Posterior cingulate gyrus (tissue), 11 donors: ENCODE measurements around the gene EXOSC1.
A peak's percentile ranks its signal among the peaks of the same experiment; 100 is the strongest.
"Not testable (repeated sequence)": the region's sequence is repeated elsewhere in the genome, so short reads cannot be mapped to it uniquely, and the experiment has no call there.

ENCODE experiments used
- DNase-seq, 10 donors: peaks; one replicate each; pipeline versions ENCODE4 v3.0.0 to v3.0.0-alpha.2; 2020 to 2021; ENCODE audit warnings: mixed read lengths in 3 of 10
- intact Hi-C: fragments of 100-400 bp; cut with DNase I; formaldehyde crosslinking; loops from one replicate; pipeline ENCODE4 v1.15.1; 2023

EXOSC1 gene

DNA sequence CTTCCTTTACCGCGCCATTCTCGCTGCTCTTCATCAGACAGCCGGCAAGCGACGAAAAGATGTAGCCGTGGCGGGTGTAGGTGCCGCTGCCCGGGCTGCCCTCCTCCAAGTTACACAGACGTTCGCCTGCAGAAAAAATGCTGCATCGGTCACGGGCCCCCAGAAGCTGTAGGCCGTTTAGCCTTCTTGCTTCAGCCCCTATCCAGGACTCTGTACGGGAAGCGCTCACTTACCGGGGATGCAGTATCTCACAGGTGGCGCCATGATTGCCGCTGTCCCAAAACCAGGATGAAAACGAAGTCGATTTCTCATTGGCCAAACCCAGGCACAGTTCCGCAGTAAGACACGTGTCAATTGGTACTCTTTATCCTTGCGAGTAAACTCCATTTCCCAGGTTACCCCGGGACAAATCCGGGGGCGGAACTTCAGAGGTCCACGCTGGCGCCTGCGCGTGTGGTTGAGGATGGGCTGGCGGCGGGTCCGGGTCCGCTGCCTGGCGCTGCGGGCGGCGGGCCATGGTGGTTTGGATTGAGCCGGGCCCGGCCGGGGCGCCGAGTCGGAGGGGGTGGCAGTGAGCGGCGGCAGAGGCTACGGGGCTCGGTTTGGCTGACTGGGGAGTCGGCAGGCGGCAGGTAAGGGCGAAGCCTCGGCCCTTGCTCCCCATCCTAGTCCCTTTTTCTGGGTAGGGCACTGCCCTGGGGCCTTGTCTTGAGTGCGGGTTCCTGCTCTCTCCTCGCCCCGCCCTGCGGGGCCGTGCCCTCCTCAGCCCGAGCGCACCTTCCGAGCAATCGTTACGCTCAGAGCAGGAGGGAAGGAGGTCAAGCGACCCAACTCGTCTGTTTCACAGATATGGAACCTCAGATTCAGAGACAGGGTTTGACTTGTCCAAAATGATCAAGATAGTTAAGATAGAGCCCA, at the start of gene EXOSC1, which contains the start of gene ZDHHC16:
TSS of gene EXOSC1 (minus strand) at position 285 of the 918 bp plus-strand sequence. CDS start at position 264, 21 bp downstream.
TSS of gene ZDHHC16 (plus strand) at position 454 of the 918 bp plus-strand sequence. CDS start 5,501 bp downstream, outside the sequence.
- peak; percentile 87 to 99 (median 94) for DNase-seq
- intact Hi-C loops: loop anchor here (2.0 to 5.0 kb wide), 2 partner anchors 19 to 51 kb away; partner anchors contain the start of genes MMS19, PGAM1 and UBTD1

GRCh38 chr10:97494863-97495506, 49.2 kb upstream of the EXOSC1 start:
- no peak for DNase-seq
- intact Hi-C loops: loop anchor here (5.0 kb wide), 3 partner anchors 33 to 147 kb away; partner anchors contain the start of genes EXOSC1, PI4K2A and ZDHHC16

GRCh38 chr10:97494151-97494550, 48.3 kb upstream of the EXOSC1 start:
- intact Hi-C loops: loop anchor here (5.0 kb wide), 1 partner anchor 148 kb away; the partner anchor contains the start of gene PI4K2A
- DNase-seq: peak in 1 of 10 donors; percentile 24

DNA sequence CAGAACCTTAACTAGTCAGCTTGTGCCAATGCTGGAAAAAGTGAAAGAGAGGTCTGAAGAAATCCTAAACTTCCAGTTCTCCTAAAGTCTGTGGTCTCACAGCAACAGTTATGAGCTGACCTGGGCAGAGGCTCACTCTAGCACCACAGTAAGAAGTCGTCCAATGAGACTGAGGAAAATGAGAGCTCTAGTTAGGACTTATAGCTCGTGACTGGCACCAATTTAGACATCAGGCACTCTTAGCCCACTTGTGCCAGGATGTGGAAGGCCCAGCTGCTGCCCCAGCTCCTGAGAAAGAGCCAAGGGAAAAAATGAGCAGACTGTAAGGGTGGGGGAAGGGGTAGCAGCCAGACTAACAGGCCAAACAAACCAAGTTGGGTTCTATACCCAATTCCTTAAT, 44.8 kb upstream of the EXOSC1 start:
- DNase-seq: peak in 9 of 10 donors; percentile 33 to 90 (median 41)
- intact Hi-C loops: loop anchor here (5.0 kb wide), 1 partner anchor 152 kb away; the partner anchor contains the start of gene PI4K2A

GRCh38 chr10:97485647-97486281, 40.0 kb upstream of the EXOSC1 start:
- no peak for DNase-seq
- intact Hi-C loops: no loop called here

DNA sequence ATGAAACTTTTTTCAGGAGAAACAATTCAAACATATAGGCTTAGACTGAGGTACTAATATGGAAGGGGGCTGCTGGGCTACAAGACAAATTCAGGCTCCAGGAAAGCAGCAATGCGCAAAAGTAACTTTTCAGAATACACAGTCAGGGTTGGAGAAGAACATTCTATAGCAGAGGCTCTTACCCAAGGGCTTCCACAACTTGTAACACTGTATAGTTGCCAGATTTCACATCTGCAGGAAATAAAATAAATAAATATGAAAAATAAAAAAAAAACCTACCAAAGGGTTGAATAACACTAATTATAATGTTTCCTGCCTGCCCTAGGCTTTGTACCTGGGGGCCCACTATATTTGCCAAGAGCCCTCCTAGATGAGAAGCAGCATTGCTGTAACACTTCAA, 38.1 kb upstream of the EXOSC1 start:
- intact Hi-C loops: no loop called here
- no peak for DNase-seq

DNA sequence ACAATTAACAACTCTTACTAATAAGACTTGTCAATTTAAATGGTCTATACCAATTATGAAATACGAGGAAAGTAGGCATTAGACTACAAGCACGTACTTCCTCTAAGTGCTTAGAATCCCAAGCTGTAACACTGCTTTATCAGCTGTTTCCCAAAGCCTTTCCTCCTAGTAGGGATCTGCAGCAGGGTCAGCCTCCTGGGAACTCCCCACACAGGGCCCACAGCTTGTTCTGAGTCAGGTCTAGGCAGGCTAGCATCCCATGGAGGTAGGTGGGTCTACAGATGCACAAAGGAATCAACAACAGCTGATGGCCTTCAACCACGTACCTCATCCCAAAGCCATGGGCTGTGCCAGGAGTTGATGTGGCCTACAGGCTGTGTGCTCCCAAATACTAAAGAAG, 37.7 kb upstream of the EXOSC1 start:
- intact Hi-C loops: no loop called here
- no peak for DNase-seq

DNA sequence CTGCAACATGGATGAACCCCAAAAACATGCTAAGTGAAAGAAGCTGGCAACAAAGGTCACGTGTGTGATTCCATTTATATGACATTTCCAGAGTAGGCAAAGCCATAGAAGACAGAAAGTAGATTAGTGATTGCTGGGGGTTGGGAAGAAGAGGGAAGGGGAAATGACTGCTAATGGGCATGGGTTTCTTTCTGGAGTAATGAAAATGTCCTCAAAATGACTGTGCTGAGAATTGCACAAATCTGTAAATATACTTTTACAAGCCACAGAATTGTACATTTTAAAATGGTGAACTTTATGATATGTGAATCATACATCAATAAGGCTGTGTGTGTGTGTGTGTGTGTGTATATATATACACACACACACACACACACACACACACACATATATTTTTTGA, 36.6 kb upstream of the EXOSC1 start:
- intact Hi-C loops: no loop called here

GRCh38 chr10:97481071-97481470, 35.3 kb upstream of the EXOSC1 start:
- no peak for DNase-seq
- intact Hi-C loops: no loop called here

More for the DNA sequence above, 36.6 kb upstream of the EXOSC1 start:
- DNase-seq: no peak

DNA sequence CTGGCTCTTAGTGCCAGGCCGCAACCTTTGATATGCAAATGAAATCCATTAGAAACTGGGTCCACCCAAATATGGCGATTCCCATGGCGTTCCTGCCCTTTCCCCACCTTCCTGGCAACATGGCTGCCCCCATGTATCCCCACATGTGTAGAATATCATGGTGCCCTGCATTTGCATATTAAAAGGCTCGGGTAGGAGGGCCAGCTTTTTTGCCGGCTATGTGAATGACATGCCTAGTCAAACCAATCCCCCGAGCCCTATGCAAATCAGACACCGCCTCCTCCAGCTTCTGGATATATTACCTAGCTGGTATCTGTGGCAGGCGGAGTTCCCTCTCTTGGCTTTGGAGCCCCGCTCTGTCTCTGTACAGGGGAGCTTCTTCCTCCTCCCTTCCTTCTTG, 34.1 kb upstream of the EXOSC1 start:
- no peak for DNase-seq

GRCh38 chr10:97479410-97479809, 33.6 kb upstream of the EXOSC1 start:
- intact Hi-C loops, DNase-seq: not testable (repeated sequence)

More for the DNA sequence above, 34.1 kb upstream of the EXOSC1 start:
- intact Hi-C loops: no loop called here

GRCh38 chr10:97475936-97476594, 30.3 kb upstream of the EXOSC1 start:
- DNase-seq: no peak
- intact Hi-C loops: no loop called here

- no peak for DNase-seq
- intact Hi-C loops: no loop called here
Measured at GRCh38 chr10:97474918-97475317, 29.1 kb upstream of the EXOSC1 start.

DNA sequence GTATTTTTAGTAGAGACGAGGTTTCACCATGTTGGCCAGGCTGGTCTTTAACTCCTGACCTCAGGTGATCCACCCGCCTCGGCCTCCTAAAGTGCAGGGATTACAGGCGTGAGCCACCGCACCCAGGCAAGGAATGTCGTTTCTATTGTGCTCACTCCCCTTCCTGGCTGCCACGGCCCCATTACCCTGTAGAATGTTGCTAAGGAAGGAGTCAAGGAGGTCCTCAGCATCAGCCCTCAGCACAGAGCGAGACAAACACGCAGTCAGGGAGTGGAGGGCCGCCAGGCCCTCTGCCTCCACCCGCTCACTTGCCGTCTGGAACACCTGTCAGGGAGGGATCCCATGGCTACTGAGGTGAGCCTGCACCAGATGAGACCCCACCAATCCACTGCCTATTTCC, 23.0 kb upstream of the EXOSC1 start:
- intact Hi-C loops: not testable (repeated sequence)

GRCh38 chr10:97468162-97468561, 22.4 kb upstream of the EXOSC1 start:
- intact Hi-C loops: no loop called here
- no peak for DNase-seq

More for the DNA sequence above, 23.0 kb upstream of the EXOSC1 start:
- DNase-seq: not testable (repeated sequence)

DNA sequence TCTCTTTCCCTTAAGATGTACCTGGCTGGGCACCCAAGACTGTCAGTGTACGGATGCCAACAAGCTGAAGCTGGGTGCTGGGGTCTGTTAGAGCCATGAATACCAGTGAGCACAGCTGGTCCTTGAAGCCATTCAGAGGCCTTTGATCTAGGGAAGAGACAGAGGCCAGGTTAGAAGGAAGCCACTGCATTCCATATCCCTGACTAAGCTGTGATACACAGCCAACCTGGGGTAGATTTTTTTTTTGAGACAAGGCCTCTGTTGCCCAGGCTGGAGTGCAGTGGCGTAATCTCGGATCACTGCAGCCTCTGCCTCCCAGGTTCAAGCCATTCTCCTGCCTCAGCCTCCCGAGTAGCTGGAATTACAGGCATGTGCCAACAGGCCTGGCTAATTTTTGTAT, 20.9 kb upstream of the EXOSC1 start:
- DNase-seq: no peak
- intact Hi-C loops: no loop called here

- no peak for DNase-seq
- intact Hi-C loops: no loop called here
Measured at GRCh38 chr10:97465982-97466381, 20.2 kb upstream of the EXOSC1 start.

GRCh38 chr10:97464226-97464625, 18.4 kb upstream of the EXOSC1 start:
- DNase-seq: no peak
- intact Hi-C loops: loop anchor here (5.0 kb wide), 1 partner anchor 33 kb away; the partner anchor contains the start of genes MMS19 and UBTD1

DNA sequence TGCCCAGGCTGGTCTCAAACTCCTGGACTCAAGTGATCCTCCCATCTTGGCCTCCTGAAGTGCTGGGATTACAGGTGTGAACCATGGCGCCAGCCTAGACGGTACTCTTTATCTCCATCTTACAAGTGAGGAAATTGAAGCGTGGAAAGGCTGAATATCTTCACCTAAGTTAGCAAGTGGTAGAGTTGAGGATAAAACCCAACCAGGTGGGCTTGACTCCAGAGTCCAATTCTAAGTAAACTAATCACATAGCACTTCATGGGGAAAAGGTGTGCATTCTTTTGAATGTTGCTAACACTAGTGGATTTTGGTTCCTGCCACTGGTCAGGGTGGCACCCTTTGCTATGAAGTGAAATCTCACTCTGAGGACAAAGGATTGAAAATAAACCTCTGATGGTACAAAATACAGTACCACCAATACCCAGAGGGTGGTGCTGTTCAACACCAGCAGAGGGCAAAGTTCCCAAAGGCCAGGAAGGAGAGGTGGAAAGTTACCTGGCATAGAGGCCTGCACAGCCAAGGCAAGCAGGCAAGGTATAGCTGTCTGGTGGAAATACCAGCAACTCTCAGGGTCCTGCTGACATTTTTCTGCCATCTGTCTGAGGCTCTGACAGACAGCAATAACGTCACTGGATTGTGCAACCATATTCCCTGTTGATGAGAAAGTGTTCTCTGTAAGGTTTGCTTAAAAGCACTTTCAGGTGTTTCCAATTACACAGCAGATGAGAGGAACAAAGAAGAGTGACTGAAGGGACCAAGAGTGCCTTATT, 17.7 kb upstream of the EXOSC1 start:
- peak in 3 of 10 donors; percentile 22 to 41 (median 23) for DNase-seq
- intact Hi-C loops: loop anchor here (1.0 to 5.0 kb wide), 2 partner anchors 34 to 90 kb away; partner anchors contain the start of genes MMS19 and UBTD1
